Nephron progenitor cell (in vitro differentiated cells): Measurements from ENCODE around the gene KDM1A.

ENCODE experiments used
- DNase-seq: peaks from one replicate; pipeline ENCODE4 v3.0.0; 2021
- H3K27ac Mint-ChIP-seq: 2 replicates; pipeline ENCODE4 v1.8.0; 2021; ENCODE audit warnings: mild to moderate bottlenecking, moderate library complexity, mixed read lengths
- H3K27me3 Mint-ChIP-seq: 2 replicates; pipeline ENCODE4 v1.8.0; 2021; ENCODE audit warnings: mild to moderate bottlenecking, low read depth, mixed read lengths; ENCODE audit not compliant: poor library complexity
- H3K36me3 Mint-ChIP-seq: 2 replicates; pipeline ENCODE4 v1.8.0; 2021; ENCODE audit warnings: low read depth, mixed read lengths
- H3K4me1 Mint-ChIP-seq: 2 replicates; pipeline ENCODE4 v1.8.0; 2021; ENCODE audit warnings: mixed read lengths
- H3K4me3 Mint-ChIP-seq: 2 replicates; pipeline ENCODE4 v1.8.0; 2021; ENCODE audit warnings: mild to moderate bottlenecking, moderate library complexity, mixed read lengths
- H3K9me3 Mint-ChIP-seq: 2 replicates; pipeline ENCODE4 v1.8.0; 2021; ENCODE audit warnings: mild to moderate bottlenecking, moderate library complexity, mixed read lengths
- TF ChIP-seq, protein P1 (sequence below): fragments of 200-600 bp; sonication (generic); IDR thresholded peaks from 2 replicates; pipeline ENCODE4 v1.5.0; 2021; ENCODE audit warnings: antibody characterized with exemption

KDM1A gene

DNA sequence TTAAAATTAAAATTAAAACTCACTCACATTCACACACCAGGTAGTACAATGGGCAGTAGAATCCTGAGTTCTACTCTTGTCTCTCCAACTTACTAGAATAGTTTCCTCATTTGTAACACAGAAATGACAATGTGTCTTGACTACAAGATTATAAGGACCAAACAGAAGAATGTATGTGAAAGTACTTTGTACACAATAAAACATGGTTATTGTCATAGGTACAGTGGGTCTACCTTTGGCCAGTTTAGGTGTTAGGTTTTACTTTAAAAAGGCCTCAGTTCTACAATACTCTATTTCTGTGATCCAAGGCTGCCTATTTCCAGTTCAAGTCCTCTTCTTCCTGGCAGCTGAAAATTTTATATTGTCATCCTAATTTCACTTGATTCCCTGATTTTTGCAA lies 99.1 kb downstream of the KDM1A start:
- H3K36me3 Mint-ChIP-seq, result no peaks in the 10 kb centered on the region
- H3K27me3 Mint-ChIP-seq, result no peaks in the 10 kb centered on the region
- H3K27ac Mint-ChIP-seq, result no peak overlapping the region
- no peak overlapping the region for H3K4me3 Mint-ChIP-seq
- TF ChIP-seq, protein P1, sequence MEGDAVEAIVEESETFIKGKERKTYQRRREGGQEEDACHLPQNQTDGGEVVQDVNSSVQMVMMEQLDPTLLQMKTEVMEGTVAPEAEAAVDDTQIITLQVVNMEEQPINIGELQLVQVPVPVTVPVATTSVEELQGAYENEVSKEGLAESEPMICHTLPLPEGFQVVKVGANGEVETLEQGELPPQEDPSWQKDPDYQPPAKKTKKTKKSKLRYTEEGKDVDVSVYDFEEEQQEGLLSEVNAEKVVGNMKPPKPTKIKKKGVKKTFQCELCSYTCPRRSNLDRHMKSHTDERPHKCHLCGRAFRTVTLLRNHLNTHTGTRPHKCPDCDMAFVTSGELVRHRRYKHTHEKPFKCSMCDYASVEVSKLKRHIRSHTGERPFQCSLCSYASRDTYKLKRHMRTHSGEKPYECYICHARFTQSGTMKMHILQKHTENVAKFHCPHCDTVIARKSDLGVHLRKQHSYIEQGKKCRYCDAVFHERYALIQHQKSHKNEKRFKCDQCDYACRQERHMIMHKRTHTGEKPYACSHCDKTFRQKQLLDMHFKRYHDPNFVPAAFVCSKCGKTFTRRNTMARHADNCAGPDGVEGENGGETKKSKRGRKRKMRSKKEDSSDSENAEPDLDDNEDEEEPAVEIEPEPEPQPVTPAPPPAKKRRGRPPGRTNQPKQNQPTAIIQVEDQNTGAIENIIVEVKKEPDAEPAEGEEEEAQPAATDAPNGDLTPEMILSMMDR, result no peak
- H3K4me1 Mint-ChIP-seq, result peaks cover 31% of the 10 kb centered on the region
- DNase-seq, result no peak
- H3K9me3 Mint-ChIP-seq, result no peaks in the 10 kb centered on the region

DNA sequence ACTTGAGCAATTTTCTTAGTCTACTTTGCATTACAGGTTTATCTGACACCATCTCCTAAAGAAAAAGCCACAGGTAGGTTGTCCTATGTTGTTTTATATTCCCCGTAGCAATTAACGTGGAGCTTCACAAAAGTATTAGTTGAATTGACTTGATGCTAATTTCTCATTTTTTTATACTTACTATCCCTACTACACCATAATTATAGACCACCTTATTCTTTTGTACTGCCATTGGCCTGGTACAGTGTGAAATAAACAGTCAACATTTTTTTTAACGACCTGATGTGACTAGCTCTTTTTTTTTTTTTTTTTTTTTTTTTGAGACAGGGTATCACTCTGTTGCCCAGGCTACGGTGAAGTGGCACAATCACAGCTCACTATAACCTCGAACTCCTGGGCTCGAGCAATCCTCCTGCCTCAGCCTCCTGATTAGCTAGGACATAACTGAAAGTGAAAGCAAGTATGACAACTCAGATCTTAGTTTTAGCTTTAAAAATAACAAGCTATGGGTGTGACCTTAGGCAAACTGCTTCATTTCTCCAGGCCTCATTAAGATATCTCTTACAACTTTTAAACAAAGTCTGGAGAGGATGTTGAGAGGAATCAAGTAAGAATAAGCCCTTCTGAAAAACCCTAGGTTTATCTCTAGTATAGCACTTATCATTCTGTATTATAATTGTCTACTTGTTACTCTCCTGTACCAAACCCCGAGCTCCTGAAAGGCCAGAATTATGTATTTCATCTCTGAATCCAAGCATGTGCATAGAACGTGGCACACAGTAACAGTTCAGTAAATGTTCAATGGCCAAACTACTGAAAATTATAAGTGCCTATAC lies 99.9 kb downstream of the KDM1A start:
- Mint-ChIP-seq H3K36me3 (no peaks in the 10 kb centered on the region), H3K4me3 (no peak overlapping the region), H3K27me3 (no peaks in the 10 kb centered on the region), H3K9me3 (no peaks in the 10 kb centered on the region), H3K4me1 (peaks cover 38% of the 10 kb centered on the region), H3K27ac (no peak overlapping the region)
- no peak for DNase-seq
- TF ChIP-seq, protein P1, result no peak

DNA sequence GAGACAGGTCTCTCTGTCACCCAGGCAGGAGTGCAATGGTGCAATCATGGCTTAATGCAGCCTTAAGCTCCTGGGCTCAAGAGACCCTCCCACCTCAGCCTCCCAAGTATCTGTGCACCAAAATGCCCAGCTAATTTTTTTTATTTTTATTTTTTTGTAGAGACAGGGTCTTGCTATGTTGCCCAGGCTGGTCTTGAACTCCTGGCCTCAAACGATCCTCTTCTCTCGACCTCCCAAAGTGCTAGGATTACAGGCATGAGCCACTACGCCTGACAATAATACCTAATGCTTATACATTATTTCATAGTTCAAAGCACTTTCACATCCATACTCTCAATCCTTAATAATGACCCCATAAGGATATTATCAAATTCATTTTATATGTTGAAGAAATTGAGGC lies 101.1 kb downstream of the KDM1A start:
- Mint-ChIP-seq H3K9me3 (no peaks in the 10 kb centered on the region), H3K36me3 (no peaks in the 10 kb centered on the region), H3K4me1 (peaks cover 31% of the 10 kb centered on the region), H3K4me3 (no peak overlapping the region), H3K27me3 (no peaks in the 10 kb centered on the region), H3K27ac (no peak overlapping the region)
- TF ChIP-seq, protein P1, result no peak
- no peak for DNase-seq

DNA sequence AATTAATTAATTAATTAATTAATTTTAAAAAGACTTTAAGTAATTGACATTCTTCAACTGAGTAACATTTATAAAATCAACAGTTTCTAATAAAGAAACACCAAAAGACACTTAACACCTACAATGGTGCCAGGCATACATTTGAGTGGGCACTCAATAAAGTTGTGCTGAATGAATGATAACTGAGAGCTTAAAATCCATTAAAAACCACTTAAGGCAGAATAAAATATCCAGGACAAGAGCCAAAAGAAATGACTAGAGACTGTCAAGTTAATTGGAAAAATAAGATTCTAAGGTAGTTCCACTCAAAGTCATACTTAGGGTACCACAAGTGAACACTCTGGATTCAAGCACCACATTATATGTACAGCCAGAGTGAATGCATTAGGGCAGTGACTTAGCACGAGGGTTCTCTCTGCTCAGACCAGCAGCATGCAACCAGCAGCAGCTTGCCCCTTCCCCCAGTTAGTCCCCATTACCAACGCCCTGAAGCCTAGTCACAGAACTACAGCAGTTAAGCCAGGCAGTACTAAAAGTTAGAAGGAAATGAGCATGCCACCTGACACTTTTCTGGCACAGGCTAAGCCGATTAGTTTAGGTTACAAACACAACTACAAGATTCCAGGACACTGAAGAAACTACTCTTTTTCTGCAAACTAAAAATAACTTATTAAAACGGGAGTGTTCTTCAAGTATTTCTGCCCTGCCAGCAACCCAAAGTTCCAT lies 102.9 kb downstream of the KDM1A start:
- H3K27me3 Mint-ChIP-seq, result no peaks in the 10 kb centered on the region
- TF ChIP-seq, protein P1, result no peak
- no peak overlapping the region for H3K4me3 Mint-ChIP-seq
- no peak overlapping the region for H3K27ac Mint-ChIP-seq
- no peaks in the 10 kb centered on the region for H3K36me3 Mint-ChIP-seq
- no peak for DNase-seq
- H3K9me3 Mint-ChIP-seq, result no peaks in the 10 kb centered on the region
- H3K4me1 Mint-ChIP-seq, result peaks cover 21% of the 10 kb centered on the region

DNA sequence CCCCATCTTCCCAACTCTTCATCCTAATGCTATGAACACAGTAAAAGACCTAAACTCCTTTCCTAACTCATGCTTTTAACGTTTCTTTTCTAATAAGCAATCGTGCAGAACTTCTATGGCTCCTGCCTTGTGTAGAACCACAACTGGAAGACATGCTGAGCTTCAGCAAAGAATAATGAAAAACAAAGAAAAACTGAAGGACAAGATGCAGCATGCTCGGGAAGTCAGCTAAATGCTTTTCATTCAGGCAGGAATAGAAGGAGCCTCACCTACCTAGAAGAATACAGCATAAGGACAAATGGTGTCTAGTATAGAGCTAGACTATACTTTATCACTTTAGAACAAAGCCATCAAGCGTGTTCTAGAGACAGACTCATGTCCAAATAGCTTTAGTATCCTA lies 103.5 kb downstream of the KDM1A start:
- no peak for DNase-seq
- Mint-ChIP-seq H3K9me3 (no peaks in the 10 kb centered on the region), H3K27ac (peak overlapping the region; percentile 12), H3K4me1 (peaks cover 21% of the 10 kb centered on the region), H3K27me3 (no peaks in the 10 kb centered on the region), H3K36me3 (no peaks in the 10 kb centered on the region), H3K4me3 (no peak overlapping the region)
- TF ChIP-seq, protein P1, result no peak
